ENCODE measurements around the gene TMEM184B. TPM values are rescaled to one million over a fixed set of nuclear protein-coding genes. Genes with fewer than 3 reads are reported as not detected.

Gene TMEM184B
- total and polyA plus RNA-seq, 2 of the 8 experiments (the other 6 are each of a cell fraction or from before 2014, with no cell fraction given): 41.6 to 81.0 TPM

GRCh38 chr22:38284042-38284402 is 11.2 kb upstream of the TMEM184B start:
- Histone ChIP-seq H4K5ac (ENCODE audit: insufficient read length, low read depth, low read length) (no peak overlapping the region), H3K9me3 (ENCODE audit: insufficient read depth in 2 of 2, low read depth in 1 of 2, low read length in 1 of 2) (no peaks in the 10 kb centered on the region), H3K79me1 (ENCODE audit: low read depth, low read length) (no peaks in the 10 kb centered on the region), H4K91ac (replicated peaks; ENCODE audit: insufficient read length, low read length) (no peak overlapping the region), H4K20me1 (replicated peaks in 1 of 2; ENCODE audit: control insufficient read depth in 1 of 2, insufficient read depth in 2 of 2, low read length in 2 of 2) (peaks cover 0 to 3% of the 10 kb centered on the region in 2 experiments), H3K4me2 (ENCODE audit: insufficient read depth in 1 of 2, low read depth in 2 of 2, low read length in 2 of 2) (no peak overlapping the region), H3K4ac (replicated peaks; ENCODE audit: insufficient read length, low read depth, low read length) (no peak overlapping the region), H4K8ac (ENCODE audit: extremely low read depth, insufficient read depth, low read length) (no peak overlapping the region), H3K36me3 (ENCODE audit: control insufficient read depth in 2 of 4, insufficient read depth in 4 of 4, low read length in 3 of 4) (peaks cover 0 to 4% (median 0%) of the 10 kb centered on the region in 4 experiments; a peak in 1 of 8 replicates), H3K18ac (ENCODE audit: extremely low read depth, low read length) (no peak overlapping the region), H2BK20ac (ENCODE audit: low read length) (no peak overlapping the region), H2BK5ac (ENCODE audit: low read depth, low read length) (peak overlapping the region; percentile 1; the same call in 1 of the 2 replicates), H2BK120ac (replicated peaks; ENCODE audit: low read depth, low read length) (no peak overlapping the region), H3K23me2 (ENCODE audit: low read depth, low read length) (0 out of 2 replicates have a peak, but pooled peaks cover 2% of the 10 kb centered on the region), H3K27me3 (replicated peaks in 1 of 4; ENCODE audit: control insufficient read depth in 3 of 4, extremely low read depth in 1 of 4, insufficient read depth in 3 of 4, low read length in 3 of 4) (no peaks in the 10 kb centered on the region), H3K79me2 (ENCODE audit: control insufficient read depth in 1 of 2, insufficient read depth in 2 of 2, low read length in 2 of 2) (no peaks in the 10 kb centered on the region), H2AK5ac (ENCODE audit: low read depth, low read length) (no peak overlapping the region), H3K56ac (replicated peaks; ENCODE audit: insufficient read length, low read depth, low read length) (no peak overlapping the region), H3K9ac (replicated peaks in 1 of 4; ENCODE audit: extremely low read depth in 1 of 4, low read depth in 3 of 4, low read length in 3 of 4) (0 out of 7 replicates have a peak overlapping the region, but pooled peaks of 1 of the 4 experiments have one; percentile 7), H2AFZ (ENCODE audit: low read length) (no peak overlapping the region), H2BK15ac (ENCODE audit: low read length) (no peak overlapping the region), H3K23ac (ENCODE audit: insufficient read length) (no peak overlapping the region), H3K4me1 (replicated peaks in 1 of 4; ENCODE audit: control insufficient read depth in 3 of 4, insufficient read depth in 4 of 4, low read length in 3 of 4) (peaks cover 0 to 3% (median 1%) of the 10 kb centered on the region in 4 experiments; a peak in 3 of 7 replicates), H3K4me3 (ENCODE audit: extremely low read depth in 1 of 4, insufficient read depth in 2 of 4, low read depth in 3 of 4, low read length in 4 of 4) (no peak overlapping the region), H2BK12ac (ENCODE audit: low read depth, low read length) (no peak overlapping the region), H3K27ac (ENCODE audit: low read depth, low read length) (no peak overlapping the region), H3K14ac (ENCODE audit: insufficient read length) (no peak overlapping the region)
- TF ChIP-seq CBX8 (IDR thresholded peaks at IDR 0.05; ENCODE audit: borderline replicate concordance, low read depth, low read length) (no peak), RBBP5 (IDR thresholded peaks at IDR 0.05; ENCODE audit: borderline replicate concordance, low read depth, low read length) (no peak), SP4 (IDR thresholded peaks at IDR 0.05; ENCODE audit: low read length) (no peak), E2F6 (IDR thresholded peaks at IDR 0.05) (no peak), MAX (IDR thresholded peaks at IDR 0.05) (no peak)
- TF ChIP-seq, protein P1, sequence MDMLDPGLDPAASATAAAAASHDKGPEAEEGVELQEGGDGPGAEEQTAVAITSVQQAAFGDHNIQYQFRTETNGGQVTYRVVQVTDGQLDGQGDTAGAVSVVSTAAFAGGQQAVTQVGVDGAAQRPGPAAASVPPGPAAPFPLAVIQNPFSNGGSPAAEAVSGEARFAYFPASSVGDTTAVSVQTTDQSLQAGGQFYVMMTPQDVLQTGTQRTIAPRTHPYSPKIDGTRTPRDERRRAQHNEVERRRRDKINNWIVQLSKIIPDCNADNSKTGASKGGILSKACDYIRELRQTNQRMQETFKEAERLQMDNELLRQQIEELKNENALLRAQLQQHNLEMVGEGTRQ (IDR thresholded peaks at IDR 0.05; ENCODE audit: low read length): no peak
- WGBS, 2 experiments (ENCODE audit: extremely low coverage in 1 of 2, insufficient coverage in 1 of 2, insufficient read length in 1 of 2, insufficient replicate concordance in 2 of 2, low coverage in 1 of 2, low lambda C conversion rate in 2 of 2, missing lambda C conversion rate in 1 of 2): 87% methylated on average over 5 of the region's 5 CpGs; no CpG with 5 or more reads in 1 of the 2 experiments
- CTCF ChIA-PET (ENCODE audit: partially characterized antibody): interaction anchor here (1.1 to 1.7 kb wide), 4 partner anchors 9 to 22 kb away, joined by 3 to 8 read pairs (median 6); no protein-coding TSS in a partner anchor
- no peak for DNase-seq (ENCODE audit: low read depth in 1 of 2, low spot score in 2 of 2)
- POLR2A ChIA-PET (ENCODE audit: partially characterized antibody): interaction anchor here (0.7 to 10.6 kb wide), 11 partner anchors 9 to 67 kb away, joined by 3 to 81 read pairs (median 4); partner anchors contain the start of gene TMEM184B
- no peak for FAIRE-seq
